Measurements from ENCODE around the gene LPP.
A peak's percentile ranks its signal among the peaks of the same experiment; 100 is the strongest.

The LPP gene

DNA sequence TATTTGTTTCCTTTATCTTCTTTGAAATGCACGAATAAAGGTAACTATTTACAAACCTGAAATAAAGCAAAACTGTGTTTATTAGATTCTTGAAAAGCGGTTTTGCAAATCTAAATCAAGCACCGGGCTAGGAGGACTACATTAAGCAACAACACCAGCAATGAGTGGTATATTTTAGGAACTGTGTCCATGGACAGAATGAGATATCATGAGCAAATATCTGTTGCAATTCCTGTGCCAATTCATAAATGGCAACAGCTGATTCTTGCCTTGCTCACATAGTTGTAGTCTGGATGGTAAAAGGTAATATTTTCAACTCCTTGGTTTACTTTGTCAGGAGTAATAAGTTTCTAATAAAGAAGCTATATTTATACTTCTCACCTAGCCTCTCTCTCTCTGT lies 403.3 kb downstream of the LPP start:
- no peak for DNase-seq (ENCODE audit: low read depth)

DNA sequence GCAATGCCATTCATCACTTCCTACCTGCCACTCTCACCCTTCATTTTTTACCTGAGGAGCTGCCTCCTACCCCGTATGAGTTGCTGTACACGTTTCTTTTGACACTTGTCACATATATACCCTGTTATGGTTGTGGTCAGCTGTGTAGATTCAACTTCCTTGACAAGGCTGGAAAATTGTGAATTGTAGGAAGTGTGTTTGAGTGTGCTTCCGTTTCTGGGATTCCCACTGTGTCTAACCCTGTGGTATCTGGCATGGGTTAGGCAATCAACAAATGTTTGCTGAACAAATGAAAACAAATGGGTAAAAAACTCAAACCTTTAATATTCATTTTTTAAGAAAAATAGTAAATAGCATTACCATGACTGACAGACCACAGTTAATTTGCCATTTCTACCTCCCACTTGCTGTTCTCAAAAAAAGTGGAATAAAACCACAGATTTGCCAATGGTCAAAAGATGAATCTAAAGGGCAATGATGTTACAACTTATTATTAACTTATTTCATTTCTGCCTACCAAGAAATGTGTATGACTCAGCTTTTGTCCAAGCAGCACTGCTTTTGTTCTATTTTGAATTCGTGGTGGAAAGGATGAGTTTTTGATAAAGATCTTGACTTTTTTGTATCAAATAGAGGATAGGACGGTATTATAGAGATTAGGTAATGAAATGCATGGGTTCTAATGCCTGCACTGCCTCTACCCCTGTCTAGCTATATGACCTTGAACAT lies 404.6 kb downstream of the LPP start:
- DNase-seq (ENCODE audit: low read depth), result no peak

DNA sequence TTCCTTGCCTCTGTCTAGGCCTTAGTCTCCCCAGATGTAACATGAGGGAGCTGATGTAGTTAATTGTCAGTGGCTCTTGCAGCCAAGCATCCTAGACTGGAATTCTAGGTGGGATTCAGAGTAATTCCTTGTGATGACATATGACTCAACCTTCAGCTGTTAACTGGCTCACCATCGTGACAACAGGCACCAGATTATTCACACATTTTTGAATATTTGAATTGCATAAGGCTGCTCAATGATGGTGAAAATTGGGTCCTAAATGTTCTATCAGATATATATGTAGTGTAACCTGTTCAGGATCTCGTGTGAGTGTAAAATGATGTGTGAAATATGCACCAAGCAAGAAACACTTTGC lies 405.1 kb downstream of the LPP start:
- no peak for DNase-seq (ENCODE audit: low read depth)

DNA sequence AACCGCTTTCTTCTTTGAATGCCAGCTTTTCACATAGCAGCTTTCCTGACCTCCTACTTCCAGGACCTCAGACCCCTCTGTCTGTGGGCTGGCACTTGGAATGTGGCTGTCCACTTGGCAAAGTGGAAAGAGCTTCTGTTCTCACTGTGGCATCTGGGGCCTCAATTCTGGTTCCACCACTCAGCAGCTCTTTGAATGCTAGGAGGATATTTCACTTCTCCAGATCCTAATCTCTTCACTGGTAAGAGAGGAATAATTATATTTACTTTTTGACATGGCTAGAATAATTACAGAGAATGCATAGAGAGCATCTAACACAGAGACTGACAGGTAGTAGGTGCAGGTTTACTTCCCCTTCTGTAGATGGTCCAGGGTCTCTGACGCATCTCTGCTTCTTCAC lies 405.9 kb downstream of the LPP start:
- no peak for DNase-seq (ENCODE audit: low read depth)

DNA sequence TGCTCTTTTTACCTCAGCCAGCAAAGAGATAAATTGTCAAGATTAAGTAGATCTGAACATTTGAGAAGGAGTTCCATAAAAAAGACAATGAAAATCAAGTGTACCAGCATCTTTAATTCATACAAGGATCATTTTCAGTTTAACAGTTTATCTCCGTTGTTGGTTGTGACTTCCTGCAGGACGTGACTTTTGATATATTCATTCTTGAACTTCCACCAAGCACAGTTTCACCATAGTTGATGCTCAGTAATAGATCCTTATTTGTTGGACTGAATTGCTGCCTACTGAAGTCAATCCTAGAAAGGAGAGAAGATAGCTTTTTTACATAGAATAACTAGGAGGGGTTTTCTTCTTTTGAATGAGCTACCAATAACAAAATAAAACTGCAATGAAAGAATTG lies 408.2 kb downstream of the LPP start:
- no peak for DNase-seq (ENCODE audit: low read depth)

DNA sequence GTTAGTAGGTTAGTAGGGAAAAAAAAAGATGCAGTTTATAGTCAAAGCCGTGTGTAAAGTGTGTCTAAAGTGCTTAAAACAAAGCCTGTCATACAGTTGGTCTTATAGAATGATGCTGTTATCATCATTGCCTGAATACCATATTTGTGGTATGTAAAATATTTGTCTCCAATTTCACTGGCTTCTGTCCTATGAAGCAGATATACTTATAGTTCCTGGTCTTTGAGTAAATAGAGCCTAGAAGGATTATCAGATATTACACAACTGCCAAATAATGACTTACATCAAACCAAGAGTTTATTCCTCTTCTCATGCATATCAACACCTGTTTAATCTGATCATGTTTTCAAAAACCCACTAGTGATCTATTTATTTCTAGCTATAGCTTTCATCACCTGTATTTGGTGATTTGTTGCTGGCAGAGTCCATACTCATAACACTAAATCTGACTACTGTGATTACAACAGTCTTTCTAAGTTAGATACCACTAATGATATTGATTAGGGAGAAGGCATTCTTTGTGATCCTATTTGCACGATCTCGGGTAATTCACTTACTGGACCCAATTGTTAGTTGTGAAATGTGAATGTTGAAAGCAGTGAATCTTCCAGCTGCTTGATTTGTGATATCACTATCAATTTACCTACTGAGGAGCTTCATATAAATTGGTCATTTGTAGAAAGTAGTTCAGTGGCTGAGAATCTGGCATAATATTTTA lies 413.7 kb downstream of the LPP start:
- DNase-seq (ENCODE audit: low read depth), result no peak

DNA sequence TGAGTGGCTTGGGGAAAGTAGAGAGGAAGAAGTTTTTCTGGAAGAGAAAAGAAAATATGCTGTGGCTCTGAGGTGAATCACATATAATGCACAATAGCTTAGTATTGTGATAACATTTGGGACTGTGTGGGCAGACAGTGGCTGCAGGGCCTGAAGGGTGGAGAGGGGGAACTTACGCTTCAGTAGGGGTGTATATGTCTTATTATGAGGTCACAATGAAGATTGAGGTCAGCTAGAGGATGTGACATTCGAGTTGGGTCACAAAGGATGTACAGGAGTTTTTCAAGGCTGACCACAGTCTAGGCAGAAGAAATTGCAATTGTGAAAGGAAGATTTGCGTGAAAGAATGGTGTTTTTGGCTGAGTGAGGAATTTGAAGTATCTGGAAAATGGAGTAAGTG lies 414.8 kb downstream of the LPP start:
- DNase-seq (ENCODE audit: low read depth), result no peak

DNA sequence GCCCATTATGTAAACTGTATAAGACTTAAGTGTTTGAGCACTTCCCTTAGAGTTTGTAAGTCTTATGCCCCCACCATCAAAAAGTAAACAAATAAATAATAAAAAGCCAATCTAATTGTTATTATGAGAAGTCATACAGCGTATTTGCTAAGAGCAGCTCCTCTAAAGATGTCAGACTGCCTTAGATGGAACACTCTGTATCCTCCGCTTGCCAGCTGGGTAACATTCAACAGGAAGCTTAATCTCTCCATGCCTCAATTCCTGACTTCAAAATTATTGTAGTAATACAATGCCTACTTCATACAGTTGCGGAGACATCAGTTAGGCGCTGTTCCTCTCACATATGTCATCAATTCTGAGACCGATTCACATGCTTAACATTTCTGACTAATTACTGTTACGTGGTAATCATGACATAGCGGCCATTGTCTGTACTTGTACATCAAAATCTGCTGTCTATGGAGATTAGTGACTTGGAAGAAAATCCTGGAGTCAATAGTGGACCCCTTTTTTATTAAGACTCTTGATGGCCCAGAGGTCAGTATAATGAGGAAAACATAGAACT lies 417.7 kb downstream of the LPP start:
- no peak for DNase-seq (ENCODE audit: low read depth)

DNA sequence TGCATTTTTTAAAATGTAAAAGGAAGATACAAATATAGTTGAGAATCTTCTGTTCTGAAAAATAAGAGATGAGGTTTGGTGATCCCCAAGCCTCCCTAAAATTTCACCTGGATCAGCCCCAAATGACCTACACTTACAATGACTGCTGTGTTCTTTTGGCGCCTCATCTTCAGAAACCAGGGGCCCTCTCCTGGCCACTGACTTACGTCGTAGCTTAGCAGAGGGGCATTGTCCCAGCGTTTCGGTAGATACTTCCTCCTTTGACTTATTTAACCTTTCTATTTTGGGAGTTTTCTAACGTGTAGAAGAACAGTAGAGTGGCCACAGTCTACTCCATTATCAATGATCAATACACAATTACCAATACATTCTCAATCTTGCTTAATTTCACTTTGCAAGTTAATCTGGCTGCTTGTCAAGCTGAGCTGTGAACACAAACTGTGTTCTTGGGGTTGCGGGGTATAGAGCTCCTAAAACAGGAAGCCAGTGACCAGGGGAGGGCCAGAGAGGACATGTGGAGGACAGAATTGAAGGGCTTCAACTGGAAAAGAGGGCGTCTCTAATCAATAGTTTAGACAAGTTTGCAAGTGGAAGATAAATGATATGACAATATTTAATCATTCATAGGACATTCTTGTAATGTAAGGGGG lies 419.5 kb downstream of the LPP start:
- DNase-seq (ENCODE audit: low read depth), result no peak

DNA sequence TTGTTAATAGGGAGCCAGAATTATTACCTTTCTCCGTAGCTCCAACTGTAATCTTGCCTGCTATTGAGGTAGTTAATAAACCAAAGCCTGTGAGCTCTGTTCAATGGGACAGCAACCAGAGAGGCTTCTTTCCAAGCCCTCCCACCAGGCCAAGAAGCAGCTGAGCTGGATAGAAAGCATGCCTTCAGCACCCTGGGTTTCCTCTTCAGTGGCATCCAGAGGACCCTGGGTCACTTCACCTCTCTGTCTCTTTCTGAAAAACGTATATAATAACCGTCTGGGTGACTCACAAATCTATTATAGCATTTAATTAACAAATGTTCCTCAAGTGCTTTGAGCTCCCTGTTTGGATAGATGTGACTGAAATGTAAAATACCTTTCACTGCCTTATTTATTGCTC lies 420.0 kb downstream of the LPP start:
- no peak for DNase-seq (ENCODE audit: low read depth)

DNA sequence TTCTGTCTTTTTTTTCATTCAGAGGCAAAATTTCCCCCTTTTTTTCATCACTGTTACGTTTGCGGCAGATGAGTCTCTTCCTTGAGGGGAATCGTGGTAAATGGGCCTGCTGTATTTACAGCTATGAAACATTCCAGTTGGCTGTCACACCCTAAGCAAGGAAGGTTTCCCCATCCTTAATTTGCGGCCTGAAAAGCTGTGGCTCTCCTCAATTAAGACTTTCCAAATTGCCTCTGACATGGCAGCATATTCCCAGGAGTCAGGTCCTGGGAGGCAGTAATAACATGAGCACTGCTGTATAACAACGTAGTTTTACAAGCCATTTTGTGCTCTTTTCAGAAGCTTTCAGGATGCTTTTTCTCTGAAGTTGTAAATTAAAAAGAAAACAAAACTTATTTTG lies 420.9 kb downstream of the LPP start:
- DNase-seq (ENCODE audit: low read depth), result no peak

DNA sequence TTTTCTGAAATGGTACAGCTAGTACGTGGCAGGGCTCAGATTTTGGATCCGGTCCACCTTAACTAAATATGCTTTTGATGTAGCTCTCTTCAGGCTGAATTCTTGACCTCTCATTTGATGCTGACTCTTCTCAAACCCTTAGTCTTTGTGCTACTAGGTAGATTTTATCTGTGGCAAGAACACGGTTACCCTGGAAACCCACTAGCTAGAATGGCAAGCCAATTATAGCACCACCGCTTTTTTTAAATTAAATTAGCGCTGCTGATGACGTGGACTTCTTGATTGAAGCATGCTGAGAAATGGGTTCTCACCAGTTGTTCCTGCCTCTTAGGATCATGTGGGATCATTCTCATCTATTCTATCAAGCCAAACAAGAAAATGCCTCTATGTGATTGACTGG lies 421.5 kb downstream of the LPP start:
- DNase-seq (ENCODE audit: low read depth), result no peak

DNA sequence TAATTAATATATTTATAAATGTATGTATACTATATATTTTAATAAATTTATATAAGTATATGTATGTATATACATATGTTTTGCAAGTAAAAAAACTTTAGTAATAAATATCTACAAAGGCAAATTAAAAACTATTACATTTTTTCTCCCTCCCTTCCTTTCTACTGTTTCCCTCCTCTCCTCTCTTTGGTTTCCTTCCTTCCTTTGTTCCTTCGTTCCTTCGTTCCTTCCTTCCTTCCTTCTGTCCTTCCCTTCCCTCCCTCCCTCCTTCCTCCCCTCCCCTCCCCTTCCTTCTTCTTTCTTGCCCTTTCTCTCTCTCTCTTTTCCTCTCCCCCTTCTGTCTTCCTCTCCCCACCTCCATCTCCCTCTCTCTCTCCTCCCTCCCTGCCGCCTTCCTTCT lies 423.6 kb downstream of the LPP start:
- DNase-seq (ENCODE audit: low read depth), result no peak

DNA sequence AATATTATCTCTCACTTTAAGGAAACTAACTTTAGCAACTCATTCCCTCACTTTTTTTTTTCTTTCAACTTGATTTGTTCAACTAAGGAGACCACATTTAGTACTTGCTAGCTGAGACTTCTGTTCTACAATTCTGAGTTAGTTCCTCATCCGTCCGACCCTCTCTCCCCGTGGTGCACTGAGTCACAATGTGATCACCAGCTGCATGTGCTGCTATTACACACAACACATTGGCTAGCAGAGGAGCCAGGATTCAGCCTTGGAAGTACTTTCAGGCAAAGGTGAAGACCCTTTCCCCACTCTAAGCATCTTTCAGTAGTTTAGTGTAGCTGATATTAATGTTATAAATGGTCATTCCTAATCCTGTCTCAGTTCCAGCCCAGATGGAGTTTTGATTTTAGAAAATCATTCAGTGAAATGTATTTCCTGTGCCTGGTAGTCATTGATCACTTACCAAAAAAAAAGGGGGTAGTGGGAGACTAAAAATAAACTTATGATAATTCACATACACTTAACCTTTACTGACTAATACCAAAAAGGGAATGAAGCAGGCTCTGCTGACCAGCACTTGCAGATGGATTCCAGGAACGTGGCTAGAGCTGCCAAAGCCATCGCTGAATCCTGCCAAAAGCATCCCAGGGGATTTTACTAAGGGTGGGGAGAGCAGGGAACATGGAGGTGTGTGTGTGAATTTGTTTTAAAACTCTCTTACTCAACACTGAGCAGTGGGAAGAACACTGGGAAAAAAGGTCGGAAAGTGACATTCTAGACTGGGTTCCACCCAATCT lies 424.8 kb downstream of the LPP start:
- DNase-seq (ENCODE audit: low read depth), result peak; percentile 75

DNA sequence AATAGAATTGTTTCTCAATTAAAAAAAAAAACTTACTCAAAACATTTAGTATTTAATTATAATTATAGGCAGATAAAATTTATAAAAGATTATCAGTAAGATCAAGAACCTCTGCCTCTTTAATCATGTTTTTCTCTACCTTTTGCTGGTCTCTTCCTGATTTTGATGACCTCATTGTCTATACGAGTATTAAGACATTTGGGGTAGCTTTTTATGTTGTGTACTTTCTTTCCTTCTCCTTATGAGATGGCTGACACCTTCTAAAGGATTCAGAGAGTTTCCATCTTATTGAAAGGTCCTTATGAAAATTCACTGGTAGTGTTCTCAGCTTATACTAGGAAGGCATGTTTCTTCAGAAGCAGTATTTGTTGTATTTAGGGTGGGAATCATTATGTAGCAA lies 426.3 kb downstream of the LPP start:
- no peak for DNase-seq (ENCODE audit: low read depth)

DNA sequence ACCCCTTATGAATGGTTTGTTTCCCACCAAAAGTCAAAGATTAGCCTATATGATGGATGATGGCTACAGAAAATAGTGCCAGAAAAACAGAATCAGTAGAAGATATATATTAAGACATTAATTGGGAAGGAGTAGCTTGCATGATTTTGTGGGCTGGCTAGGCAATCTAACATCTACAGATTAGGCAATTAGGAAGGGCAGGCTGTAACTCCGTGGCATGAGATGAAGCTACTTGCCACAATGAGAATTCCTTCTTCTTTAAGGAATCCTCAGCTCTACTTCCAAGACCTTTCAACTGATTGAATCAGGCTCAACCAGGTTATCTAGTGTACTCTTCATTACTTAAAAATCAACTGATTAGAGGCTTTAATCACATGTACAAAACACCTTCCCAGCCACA lies 426.7 kb downstream of the LPP start:
- DNase-seq (ENCODE audit: low read depth), result no peak

DNA sequence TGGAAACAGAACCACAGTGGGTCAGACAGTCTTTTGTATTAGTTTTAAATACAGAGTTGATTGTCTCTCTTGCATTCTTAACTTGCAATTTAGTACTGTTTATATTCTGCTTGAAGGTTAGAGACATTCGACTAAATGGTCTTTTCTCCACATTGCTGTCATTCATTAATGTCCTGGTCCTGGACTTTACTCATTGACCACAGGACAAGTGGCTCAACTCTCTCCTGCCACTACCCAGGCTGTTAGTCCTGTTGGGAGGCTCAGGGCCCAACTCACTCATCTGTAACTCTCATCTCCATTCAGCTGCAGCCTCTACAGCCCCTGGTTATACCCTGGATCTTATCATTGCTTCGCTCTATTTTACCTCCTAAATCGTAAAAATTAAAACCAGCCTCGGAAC lies 427.4 kb downstream of the LPP start:
- no peak for DNase-seq (ENCODE audit: low read depth)

DNA sequence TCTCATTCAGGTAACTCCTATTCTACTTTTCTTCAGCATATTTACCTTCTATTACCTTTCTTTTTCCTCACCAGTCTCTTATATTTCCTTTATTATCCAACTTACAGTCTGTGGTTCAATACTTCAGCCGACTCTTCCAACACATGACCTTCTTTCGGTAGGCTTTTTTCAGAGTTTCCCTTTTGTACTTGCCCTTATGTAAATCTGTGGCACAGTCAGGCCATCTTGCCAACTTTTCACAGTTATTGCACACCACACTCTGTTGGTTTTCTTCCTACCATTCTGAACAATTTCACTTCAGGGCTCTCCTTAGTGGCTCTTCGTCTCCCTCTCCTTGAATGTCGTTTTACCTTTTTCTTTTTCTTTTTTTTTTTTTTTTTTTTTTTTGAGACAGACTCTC lies 427.8 kb downstream of the LPP start:
- DNase-seq (ENCODE audit: low read depth), result no peak

DNA sequence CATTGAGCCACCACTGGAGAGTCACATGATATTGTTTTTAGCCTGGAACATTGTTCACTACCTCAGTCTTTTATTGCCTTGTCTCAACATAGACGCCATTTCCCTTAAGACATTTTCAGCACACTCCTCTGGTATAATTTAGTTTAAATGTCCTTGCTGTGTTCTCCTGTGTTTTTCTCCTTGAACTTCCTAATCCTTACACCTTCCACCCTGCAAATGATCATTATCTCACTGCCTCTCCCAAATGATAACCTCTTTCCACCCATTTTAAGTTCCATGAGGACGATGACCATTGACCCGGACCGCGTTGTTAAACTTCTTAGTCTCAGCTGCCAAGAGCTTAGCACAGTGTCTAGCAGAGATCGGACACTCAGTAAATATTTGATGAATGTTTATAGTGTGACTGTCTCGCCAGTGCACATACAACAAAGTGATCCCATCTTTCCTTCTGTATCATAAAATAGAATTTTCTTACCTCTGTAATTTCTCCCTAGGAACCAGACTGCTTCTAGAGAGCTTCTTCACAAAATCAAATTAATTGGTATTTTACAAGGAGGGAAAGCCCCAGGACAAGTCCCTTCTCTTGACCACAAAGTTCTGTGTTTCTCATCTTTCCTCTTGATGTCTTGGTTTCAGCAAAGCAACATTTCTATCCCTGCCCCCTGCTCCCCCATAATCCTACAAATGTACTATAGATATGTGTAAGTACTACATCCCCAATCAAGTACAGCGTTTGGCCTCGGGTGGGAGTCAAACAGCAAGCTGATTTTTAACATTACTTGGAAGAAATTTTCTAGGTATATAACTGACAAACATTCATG lies 429.6 kb downstream of the LPP start:
- no peak for DNase-seq (ENCODE audit: low read depth)

DNA sequence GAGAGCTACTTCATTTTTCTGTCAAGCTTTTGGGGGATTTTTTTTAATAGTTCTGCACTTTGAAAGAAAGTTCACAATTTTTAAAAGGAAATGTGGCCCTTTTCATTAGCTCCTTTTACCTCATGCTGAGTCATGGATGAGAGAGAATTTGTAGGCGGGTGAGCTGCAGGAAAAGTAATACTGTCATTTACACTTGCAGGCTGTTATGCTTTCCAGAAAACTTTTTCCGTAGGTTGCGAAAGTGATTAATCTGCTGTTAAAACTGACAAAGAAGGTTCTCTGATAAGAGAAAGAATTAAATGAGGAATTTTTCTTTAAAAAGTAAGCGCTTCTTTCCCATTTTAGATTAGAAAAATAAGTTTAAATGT lies 430.2 kb downstream of the LPP start:
- no peak for DNase-seq (ENCODE audit: low read depth)

DNA sequence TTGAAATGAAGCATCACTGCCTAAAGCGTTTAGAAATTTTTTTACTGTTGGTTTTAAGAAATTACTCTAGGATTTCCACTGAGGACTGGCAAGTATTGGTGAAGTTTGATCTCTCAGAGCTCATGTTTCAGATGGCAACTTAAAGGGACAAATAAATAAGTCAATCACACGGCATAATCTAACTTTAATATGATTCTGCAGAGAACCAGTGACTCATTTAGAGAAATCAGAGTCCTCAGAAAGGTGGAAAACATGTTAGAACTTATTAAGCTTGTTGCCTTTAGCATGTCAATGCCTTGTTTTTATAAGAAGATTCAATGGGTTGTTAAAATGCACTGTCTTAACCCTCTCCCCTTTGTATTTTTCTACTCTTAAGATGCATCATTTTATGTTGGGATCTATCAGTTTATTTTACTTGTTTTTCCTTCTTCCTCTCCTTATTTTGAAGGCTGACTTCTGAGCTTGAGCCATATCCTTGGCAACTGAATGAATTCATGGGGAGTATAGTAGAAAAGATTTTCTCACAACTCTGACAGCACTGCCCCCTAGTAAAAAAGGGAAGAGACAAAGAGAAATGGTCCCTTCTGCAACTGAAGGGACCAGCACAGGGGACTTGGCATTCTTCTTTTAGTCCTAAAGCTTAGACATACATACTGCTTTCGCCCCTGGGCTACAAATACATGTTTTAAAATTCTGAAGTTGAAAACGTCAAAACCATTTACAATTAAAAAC lies 431.2 kb downstream of the LPP start:
- no peak for DNase-seq (ENCODE audit: low read depth)

Data from GM04503 (cell line).